ENCODE results near the gene HACD2.
"Not testable (repeated sequence)": the region's sequence is repeated elsewhere in the genome, so short reads cannot be mapped to it uniquely, and the experiment has no call there.

Gene HACD2

GRCh38 chr3:123610331-123610730 lies 25.5 kb upstream of the HACD2 start:
- DNase-seq: no peak

- DNase-seq: no peak
Observed at GRCh38 chr3:123609063-123609462, 24.2 kb upstream of the HACD2 start.

- no peak for DNase-seq
Observed at GRCh38 chr3:123608263-123608937, 23.5 kb upstream of the HACD2 start.

GRCh38 chr3:123606527-123606926 lies 21.7 kb upstream of the HACD2 start:
- no peak for DNase-seq

- no peak for DNase-seq
Observed at GRCh38 chr3:123605789-123606234, 21.0 kb upstream of the HACD2 start.

GRCh38 chr3:123603153-123603552 lies 18.3 kb upstream of the HACD2 start:
- DNase-seq: not testable (repeated sequence)

- DNase-seq: no peak
Observed at GRCh38 chr3:123602325-123602724, 17.5 kb upstream of the HACD2 start.

- not testable (repeated sequence) for DNase-seq
Observed at GRCh38 chr3:123600863-123601262, 16.0 kb upstream of the HACD2 start.

- DNase-seq: no peak
Observed at GRCh38 chr3:123597561-123597960, 12.7 kb upstream of the HACD2 start.

- DNase-seq: no peak
Observed at GRCh38 chr3:123595396-123596180, 10.7 kb upstream of the HACD2 start.

GRCh38 chr3:123593381-123593780 lies 8.5 kb upstream of the HACD2 start:
- DNase-seq: no peak

- DNase-seq: no peak
Observed at GRCh38 chr3:123590685-123591450, 6.0 kb upstream of the HACD2 start.

- no peak for DNase-seq
Observed at GRCh38 chr3:123587401-123587800, 2.5 kb upstream of the HACD2 start.

GRCh38 chr3:123586968-123587367 lies 2.1 kb upstream of the HACD2 start:
- no peak for DNase-seq

- DNase-seq: peak; percentile 66 to 70
Observed at GRCh38 chr3:123586131-123586530, 1.3 kb upstream of the HACD2 start.

GRCh38 chr3:123584284-123584987 lies 417 bp downstream of the HACD2 start:
- DNase-seq: no peak

GRCh38 chr3:123583561-123583960 lies 1.3 kb downstream of the HACD2 start:
- DNase-seq: no peak

GRCh38 chr3:123582315-123582714 lies 2.5 kb downstream of the HACD2 start:
- no peak for DNase-seq

GRCh38 chr3:123576122-123576521 lies 8.7 kb downstream of the HACD2 start:
- no peak for DNase-seq

- DNase-seq: no peak
Observed at GRCh38 chr3:123571973-123572365, 12.9 kb downstream of the HACD2 start.

- DNase-seq: no peak
Observed at GRCh38 chr3:123571264-123571972, 13.4 kb downstream of the HACD2 start.

- DNase-seq: no peak
Observed at GRCh38 chr3:123568875-123569274, 16.0 kb downstream of the HACD2 start.
